Activated T-cell treated with anti-CD3 and anti-CD28 coated beads, Interleukin-2, amount 50 U/mL, for 24 hours (primary cell): ENCODE data around the gene FTO.
A peak's percentile ranks its signal among the peaks of the same experiment; 100 is the strongest.

Experiments
- DNase-seq: peaks from one replicate; pipeline ENCODE4 v3.0.0-alpha.2; 2020
- H3K27ac Mint-ChIP-seq: 2 replicates; pipeline ENCODE4 v1.8.0; 2020; ENCODE audit warnings: mild to moderate bottlenecking, mixed read lengths
- H3K27me3 Mint-ChIP-seq: 2 replicates; pipeline ENCODE4 v1.8.0; 2020; ENCODE audit warnings: mixed read lengths
- H3K36me3 Mint-ChIP-seq: 2 replicates; pipeline ENCODE4 v1.8.0; 2020; ENCODE audit warnings: low read depth, mixed read lengths
- H3K4me1 Mint-ChIP-seq: 2 replicates; pipeline ENCODE4 v1.8.0; 2020; ENCODE audit warnings: low read depth, mixed read lengths
- H3K4me3 Mint-ChIP-seq: 2 replicates; pipeline ENCODE4 v1.8.0; 2020; ENCODE audit warnings: mild to moderate bottlenecking, moderate library complexity, mixed read lengths
- H3K9me3 Mint-ChIP-seq: 2 replicates; pipeline ENCODE4 v1.8.0; 2020; ENCODE audit warnings: mixed read lengths

The FTO gene

DNA sequence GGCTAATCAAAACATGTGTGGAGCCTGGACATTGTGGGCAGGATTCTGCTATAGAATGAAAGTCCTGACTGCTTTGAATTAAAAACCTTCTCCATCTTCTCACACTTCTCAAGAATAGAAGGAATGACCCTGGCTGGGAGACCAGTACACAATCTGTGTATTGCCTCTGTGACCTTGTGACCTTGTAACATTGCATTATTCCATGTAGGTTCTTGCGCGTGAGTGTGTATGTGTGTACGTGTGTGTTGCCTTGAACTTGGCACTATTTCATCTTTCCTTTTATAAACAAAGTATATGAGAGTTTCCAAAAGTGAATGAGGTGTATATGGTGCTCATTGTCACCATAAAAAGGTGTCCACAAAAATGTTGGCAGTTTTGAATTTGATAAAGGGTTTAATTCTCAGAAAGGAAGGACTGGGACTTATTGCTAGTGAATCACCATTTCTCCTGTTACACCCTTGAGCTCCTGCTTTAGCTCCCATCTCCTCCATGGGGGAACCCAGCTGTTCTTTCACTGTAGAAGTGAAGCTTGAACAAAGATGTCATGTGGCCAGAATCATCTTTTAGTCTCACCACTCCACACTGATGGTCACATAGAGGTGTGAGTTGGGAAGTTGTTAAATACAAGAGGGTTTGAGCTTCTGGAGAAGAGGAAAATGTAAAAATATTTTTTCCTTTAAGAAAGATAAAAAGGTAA is 244.9 kb downstream of the FTO start:
- H3K27me3 Mint-ChIP-seq, result no peaks in the 10 kb centered on the region
- H3K4me1 Mint-ChIP-seq, result peaks cover 30% of the 10 kb centered on the region
- H3K36me3 Mint-ChIP-seq, result no peaks in the 10 kb centered on the region
- H3K27ac Mint-ChIP-seq, result no peak overlapping the region
- no peak for DNase-seq
- no peaks in the 10 kb centered on the region for H3K9me3 Mint-ChIP-seq
- no peak overlapping the region for H3K4me3 Mint-ChIP-seq

DNA sequence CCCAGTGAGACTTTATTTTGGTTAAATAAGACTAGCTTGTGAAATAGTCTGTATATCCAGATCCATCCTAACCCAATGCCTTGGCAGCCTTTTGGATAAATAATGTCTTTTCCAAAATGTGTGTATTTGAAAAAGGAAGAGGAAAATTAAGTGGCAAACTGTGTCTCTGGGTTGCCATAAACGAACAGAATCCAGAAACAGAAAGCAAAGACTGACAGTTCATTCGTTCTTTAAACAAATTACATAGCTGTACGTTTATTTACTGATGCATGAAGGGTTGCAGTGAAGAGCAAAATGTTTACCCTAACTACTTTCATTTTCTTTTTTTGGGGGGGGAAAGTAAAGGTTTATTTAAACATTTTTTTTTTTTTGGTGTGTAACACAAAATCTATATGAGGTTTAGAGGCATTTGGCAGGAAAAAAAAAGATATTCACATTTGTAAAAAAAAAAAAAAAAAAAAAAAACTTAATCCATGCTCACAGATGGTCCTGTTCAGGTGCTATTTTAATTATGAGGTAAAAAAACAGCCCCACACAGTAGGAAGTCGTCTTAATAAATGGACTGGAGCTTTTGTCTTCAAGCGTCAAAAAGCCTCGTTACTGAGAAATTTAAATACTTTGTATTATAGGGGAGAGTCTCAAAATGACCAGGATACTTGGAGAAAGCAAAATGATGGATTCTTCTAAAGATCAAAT is 245.9 kb downstream of the FTO start:
- H3K4me1 Mint-ChIP-seq, result peaks cover 30% of the 10 kb centered on the region
- no peak overlapping the region for H3K27ac Mint-ChIP-seq
- no peaks in the 10 kb centered on the region for H3K36me3 Mint-ChIP-seq
- no peaks in the 10 kb centered on the region for H3K9me3 Mint-ChIP-seq
- DNase-seq, result no peak
- no peaks in the 10 kb centered on the region for H3K27me3 Mint-ChIP-seq
- no peak overlapping the region for H3K4me3 Mint-ChIP-seq

GRCh38 chr16:53950677-53951076 is 246.7 kb downstream of the FTO start:
- Mint-ChIP-seq H3K4me3 (no peak overlapping the region), H3K27ac (no peak overlapping the region), H3K4me1 (peaks cover 30% of the 10 kb centered on the region), H3K9me3 (no peaks in the 10 kb centered on the region), H3K27me3 (no peaks in the 10 kb centered on the region), H3K36me3 (peaks cover 5% of the 10 kb centered on the region)
- DNase-seq, result no peak

DNA sequence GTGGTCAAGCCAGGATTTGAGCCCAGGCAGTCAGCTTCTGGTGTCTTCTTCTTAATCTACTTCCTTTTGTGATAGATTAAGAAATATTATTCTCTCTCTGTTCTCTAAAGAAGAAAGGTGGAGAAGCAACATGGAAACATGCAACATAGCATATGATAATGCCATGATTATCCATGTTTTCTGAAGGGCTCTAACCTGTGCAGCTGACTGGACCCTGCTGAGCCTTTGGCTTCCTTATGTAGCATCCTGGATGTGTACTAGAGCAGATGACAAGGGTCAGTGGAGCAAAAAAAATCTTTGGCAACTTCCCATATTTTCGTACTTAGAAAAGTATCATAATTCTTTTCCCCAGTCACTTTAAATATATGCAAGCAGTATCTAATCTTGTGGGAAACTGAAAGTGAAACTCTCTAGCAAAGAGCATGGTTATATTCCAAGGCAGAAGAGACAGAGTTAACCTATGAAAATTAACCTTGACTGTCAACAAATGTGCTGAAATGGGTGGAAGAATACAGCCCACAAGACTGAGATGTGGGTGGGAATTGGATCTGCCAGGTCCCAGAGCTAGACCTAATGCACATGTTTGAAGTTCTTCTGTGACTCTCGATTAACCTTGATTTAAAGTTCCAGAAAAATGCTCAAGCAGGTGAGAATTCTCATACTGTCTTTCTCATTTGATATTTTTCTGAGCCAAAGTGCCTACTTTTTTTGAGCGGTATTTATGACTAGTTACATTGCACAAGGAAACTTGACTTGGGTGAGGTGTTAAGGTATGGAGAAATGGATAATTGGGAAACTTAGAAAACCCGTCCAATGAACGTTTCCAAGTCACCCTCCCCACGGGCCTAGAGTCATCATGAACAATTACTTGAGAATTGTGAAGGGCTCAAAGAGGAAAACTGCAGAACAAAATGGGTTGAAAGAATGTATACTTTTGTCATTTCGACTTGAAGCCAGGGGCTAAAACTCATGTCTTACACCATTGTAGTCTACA is 248.6 kb downstream of the FTO start:
- Mint-ChIP-seq H3K36me3 (peaks cover 9% of the 10 kb centered on the region), H3K9me3 (no peaks in the 10 kb centered on the region), H3K4me1 (peaks cover 30% of the 10 kb centered on the region), H3K27me3 (no peaks in the 10 kb centered on the region), H3K27ac (peak overlapping the region; percentile 19), H3K4me3 (peak overlapping the region; percentile 32)
- no peak for DNase-seq

GRCh38 chr16:53953336-53953735 is 249.4 kb downstream of the FTO start:
- Mint-ChIP-seq H3K36me3 (peaks cover 9% of the 10 kb centered on the region), H3K4me1 (peaks cover 30% of the 10 kb centered on the region), H3K27ac (no peak overlapping the region), H3K9me3 (no peaks in the 10 kb centered on the region), H3K4me3 (no peak overlapping the region), H3K27me3 (no peaks in the 10 kb centered on the region)
- DNase-seq, result no peak

DNA sequence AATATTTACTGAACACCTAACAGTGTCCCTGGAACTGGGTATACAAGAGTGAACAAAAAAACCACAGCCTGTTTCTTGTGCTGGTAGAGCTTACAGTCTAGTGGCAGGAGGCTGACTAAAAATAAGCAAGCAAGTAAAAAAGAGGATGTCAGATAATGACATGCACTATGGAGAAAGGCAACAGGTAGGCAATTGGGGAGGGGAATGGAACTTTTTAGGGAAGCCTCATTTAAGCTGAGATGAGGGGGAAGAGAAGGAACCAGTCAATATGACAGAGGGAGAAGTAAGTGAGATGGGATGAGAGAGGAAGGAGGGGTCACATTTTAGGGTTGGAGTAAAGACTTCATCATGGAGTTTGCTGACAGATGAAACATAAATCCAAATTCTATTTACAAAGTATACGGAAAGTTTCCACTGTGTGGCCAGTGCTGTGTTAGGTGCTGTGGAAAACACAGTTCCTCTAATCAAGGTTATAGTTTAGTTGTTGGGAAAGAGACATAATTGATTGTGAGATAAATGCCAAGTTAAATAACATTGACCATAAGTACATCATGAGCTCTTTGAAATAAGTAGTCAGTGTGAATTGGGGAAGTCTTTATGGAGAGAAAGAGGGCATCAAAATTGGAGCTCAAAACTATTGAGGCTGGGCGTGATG is 251.4 kb downstream of the FTO start:
- DNase-seq, result no peak
- Mint-ChIP-seq H3K27me3 (no peaks in the 10 kb centered on the region), H3K4me3 (no peak overlapping the region), H3K4me1 (peaks cover 23% of the 10 kb centered on the region), H3K27ac (no peak overlapping the region), H3K36me3 (peaks cover 9% of the 10 kb centered on the region), H3K9me3 (no peaks in the 10 kb centered on the region)

GRCh38 chr16:53958341-53958880 is 254.5 kb downstream of the FTO start:
- Mint-ChIP-seq H3K27ac (no peak overlapping the region), H3K9me3 (no peaks in the 10 kb centered on the region), H3K4me1 (no peaks in the 10 kb centered on the region)

DNA sequence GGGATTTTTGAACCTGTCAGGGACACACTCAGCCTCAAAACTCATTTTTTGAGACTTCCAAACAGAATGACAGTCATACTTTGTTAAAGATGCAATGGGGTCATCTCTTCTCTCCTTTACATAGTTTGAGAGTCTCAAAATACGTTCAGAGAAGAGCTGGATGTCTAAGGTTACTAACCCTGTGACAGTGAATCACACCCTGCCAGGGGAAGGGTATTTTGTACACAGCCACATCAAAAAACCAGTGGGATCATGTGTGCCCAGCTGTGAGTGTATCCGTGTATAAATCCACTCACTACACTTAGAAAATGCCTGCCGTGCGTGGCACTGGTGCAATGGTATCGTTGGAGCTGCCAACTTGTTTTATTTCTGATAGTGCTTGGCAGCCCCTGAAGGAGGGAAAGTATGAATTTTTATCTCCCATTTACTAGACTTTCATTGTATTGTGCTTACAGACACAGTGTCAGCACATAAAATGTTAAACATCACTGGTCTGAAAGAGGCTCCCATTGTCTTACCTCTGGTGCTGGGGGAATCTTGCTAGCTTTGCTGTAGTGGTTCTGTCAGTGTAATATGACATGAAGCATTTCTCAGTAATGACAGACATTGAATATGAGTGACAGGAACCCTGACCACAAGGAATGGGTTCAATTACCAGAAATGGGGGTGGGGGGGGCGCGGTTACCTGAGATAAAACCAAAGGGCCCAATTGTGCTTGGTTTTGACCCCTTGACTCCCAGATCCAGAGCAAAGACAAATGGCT is 256.3 kb downstream of the FTO start:
- no peaks in the 10 kb centered on the region for H3K27me3 Mint-ChIP-seq
- no peaks in the 10 kb centered on the region for H3K9me3 Mint-ChIP-seq
- H3K27ac Mint-ChIP-seq, result no peak overlapping the region
- H3K4me1 Mint-ChIP-seq, result no peaks in the 10 kb centered on the region
- no peak for DNase-seq
- H3K36me3 Mint-ChIP-seq, result peaks cover 6% of the 10 kb centered on the region
- H3K4me3 Mint-ChIP-seq, result no peak overlapping the region

More at GRCh38 chr16:53958341-53958880, 254.5 kb downstream of the FTO start:
- DNase-seq, result no peak
- H3K4me3 Mint-ChIP-seq, result no peak overlapping the region
- H3K27me3 Mint-ChIP-seq, result no peaks in the 10 kb centered on the region
- H3K36me3 Mint-ChIP-seq, result peaks cover 9% of the 10 kb centered on the region

GRCh38 chr16:53960954-53961616 is 257.1 kb downstream of the FTO start:
- Mint-ChIP-seq H3K27ac (no peak overlapping the region), H3K36me3 (peaks cover 7% of the 10 kb centered on the region), H3K9me3 (no peaks in the 10 kb centered on the region), H3K4me1 (no peaks in the 10 kb centered on the region), H3K27me3 (no peaks in the 10 kb centered on the region), H3K4me3 (no peak overlapping the region)
- no peak for DNase-seq

DNA sequence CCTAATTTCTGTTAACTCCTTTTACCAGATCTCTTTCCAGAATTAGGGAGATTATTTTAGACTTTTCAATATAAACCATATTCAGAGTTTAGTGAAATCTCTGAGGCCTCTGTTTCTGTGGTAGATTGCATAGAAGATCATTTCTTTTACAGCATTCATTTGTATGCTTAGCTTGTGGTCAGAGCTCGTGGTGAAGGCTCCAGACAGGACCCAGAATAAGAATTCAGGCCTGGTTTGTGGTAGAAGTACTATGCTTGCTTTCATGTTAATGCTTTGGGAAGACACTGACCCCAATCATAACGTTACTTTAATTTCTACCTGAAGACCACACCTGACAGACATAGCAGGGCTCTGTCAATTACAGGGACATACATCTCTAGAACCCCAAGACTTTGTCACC is 258.1 kb downstream of the FTO start:
- Mint-ChIP-seq H3K27me3 (no peaks in the 10 kb centered on the region), H3K9me3 (no peaks in the 10 kb centered on the region), H3K4me3 (no peak overlapping the region), H3K36me3 (peaks cover 6% of the 10 kb centered on the region), H3K27ac (no peak overlapping the region), H3K4me1 (no peaks in the 10 kb centered on the region)
- DNase-seq, result no peak

- H3K4me3 Mint-ChIP-seq, result no peak overlapping the region
- H3K36me3 Mint-ChIP-seq, result peaks cover 6% of the 10 kb centered on the region
- no peaks in the 10 kb centered on the region for H3K4me1 Mint-ChIP-seq
- no peak for DNase-seq
- no peaks in the 10 kb centered on the region for H3K27me3 Mint-ChIP-seq
- H3K27ac Mint-ChIP-seq, result no peak overlapping the region
- H3K9me3 Mint-ChIP-seq, result no peaks in the 10 kb centered on the region
Observed at GRCh38 chr16:53964145-53964790, 260.3 kb downstream of the FTO start.

GRCh38 chr16:53966821-53967571 is 263.0 kb downstream of the FTO start:
- Mint-ChIP-seq H3K4me3 (no peak overlapping the region), H3K27ac (no peak overlapping the region), H3K27me3 (no peaks in the 10 kb centered on the region), H3K36me3 (peaks cover 6% of the 10 kb centered on the region), H3K4me1 (no peaks in the 10 kb centered on the region), H3K9me3 (no peaks in the 10 kb centered on the region)
- DNase-seq, result no peak
